Measurements from ENCODE around the gene CLDND2.

CLDND2 gene

GRCh38 chr19:51346742-51347141 lies 22.1 kb downstream of the CLDND2 start:
- no peaks in the 10 kb centered on the region for H3K79me2 ChIP-seq (ENCODE audit: control insufficient read depth, low read length)
- 0 out of 2 replicates have a peak, but pooled peaks cover 5% of the 10 kb centered on the region for H3K4me1 ChIP-seq (ENCODE audit: control insufficient read depth, low read length)
- H3K36me3 ChIP-seq (ENCODE audit: control insufficient read depth, low read length): peaks cover 11% of the 10 kb centered on the region; the same call in 1 of the 2 replicates
- H3F3A ChIP-seq (ENCODE audit: control insufficient read depth, insufficient read depth): peaks cover 10% of the 10 kb centered on the region; the same call in 1 of the 2 replicates
- no peak overlapping the region for H3K27ac ChIP-seq (ENCODE audit: low read depth, low read length)
- no peak overlapping the region for H3K4me2 ChIP-seq (ENCODE audit: low read length)
- H3K27me3 ChIP-seq (ENCODE audit: control insufficient read depth, low read length): no peaks in the 10 kb centered on the region; the same call in 1 of the 2 replicates
- no peak overlapping the region for H3K4me3 ChIP-seq (ENCODE audit: low read length)
- H3K9me2 ChIP-seq (replicated peaks; ENCODE audit: control insufficient read depth, low read length): no peaks in the 10 kb centered on the region
- H4K20me1 ChIP-seq (ENCODE audit: control insufficient read depth, insufficient read depth, low read depth, low read length): no peaks in the 10 kb centered on the region
- no peak for TF ChIP-seq CTCF (IDR thresholded peaks at IDR 0.05; ENCODE audit: low read depth, low read length, poor library complexity, severe bottlenecking)
- no peak for TF ChIP-seq EZH2phosphoT487 (IDR thresholded peaks at IDR 0.05; ENCODE audit: borderline replicate concordance, low read length)
- no peaks in the 10 kb centered on the region for H3K9me3 ChIP-seq (ENCODE audit: control insufficient read depth, insufficient read depth, low read length)

- H3K4me3 ChIP-seq (ENCODE audit: low read length): no peak overlapping the region
- H3K9me3 ChIP-seq (ENCODE audit: control insufficient read depth, insufficient read depth, low read length): no peaks in the 10 kb centered on the region
- no peaks in the 10 kb centered on the region for H4K20me1 ChIP-seq (ENCODE audit: control insufficient read depth, insufficient read depth, low read depth, low read length)
- H3K27me3 ChIP-seq (ENCODE audit: control insufficient read depth, low read length): no peaks in the 10 kb centered on the region; the same call in 1 of the 2 replicates
- no peak overlapping the region for H3K27ac ChIP-seq (ENCODE audit: low read depth, low read length)
- TF ChIP-seq CTCF (IDR thresholded peaks at IDR 0.05; ENCODE audit: low read depth, low read length, poor library complexity, severe bottlenecking) (no peak), EZH2phosphoT487 (IDR thresholded peaks at IDR 0.05; ENCODE audit: borderline replicate concordance, low read length) (no peak)
- no peak overlapping the region for H3K4me2 ChIP-seq (ENCODE audit: low read length)
- H3K9me2 ChIP-seq (replicated peaks; ENCODE audit: control insufficient read depth, low read length): no peaks in the 10 kb centered on the region
- peaks cover 6% of the 10 kb centered on the region; the same call in 1 of the 2 replicates for H3K36me3 ChIP-seq (ENCODE audit: control insufficient read depth, low read length)
- H3F3A ChIP-seq (ENCODE audit: control insufficient read depth, insufficient read depth): peaks cover 10% of the 10 kb centered on the region; the same call in 1 of the 2 replicates
- no peaks in the 10 kb centered on the region for H3K79me2 ChIP-seq (ENCODE audit: control insufficient read depth, low read length)
- H3K4me1 ChIP-seq (ENCODE audit: control insufficient read depth, low read length): 0 out of 2 replicates have a peak, but pooled peaks cover 5% of the 10 kb centered on the region
Measured at GRCh38 chr19:51345076-51345620, 23.7 kb downstream of the CLDND2 start.

GRCh38 chr19:51342631-51343569 lies 25.9 kb downstream of the CLDND2 start:
- H3K36me3 ChIP-seq (ENCODE audit: control insufficient read depth, low read length): peaks cover 6% of the 10 kb centered on the region; the same call in 1 of the 2 replicates
- H3K27ac ChIP-seq (ENCODE audit: low read depth, low read length): no peak overlapping the region
- H3K4me3 ChIP-seq (ENCODE audit: low read length): no peak overlapping the region
- H3K79me2 ChIP-seq (ENCODE audit: control insufficient read depth, low read length): no peaks in the 10 kb centered on the region
- no peaks in the 10 kb centered on the region for H3K9me2 ChIP-seq (replicated peaks; ENCODE audit: control insufficient read depth, low read length)
- TF ChIP-seq CTCF (IDR thresholded peaks at IDR 0.05; ENCODE audit: low read depth, low read length, poor library complexity, severe bottlenecking) (no peak), EZH2phosphoT487 (IDR thresholded peaks at IDR 0.05; ENCODE audit: borderline replicate concordance, low read length) (no peak)
- peaks cover 5% of the 10 kb centered on the region; the same call in 1 of the 2 replicates for H3F3A ChIP-seq (ENCODE audit: control insufficient read depth, insufficient read depth)
- peaks cover 2% of the 10 kb centered on the region; the same call in 1 of the 2 replicates for H3K27me3 ChIP-seq (ENCODE audit: control insufficient read depth, low read length)
- H3K9me3 ChIP-seq (ENCODE audit: control insufficient read depth, insufficient read depth, low read length): no peaks in the 10 kb centered on the region
- H4K20me1 ChIP-seq (ENCODE audit: control insufficient read depth, insufficient read depth, low read depth, low read length): no peaks in the 10 kb centered on the region
- peaks cover 17% of the 10 kb centered on the region for H3K4me1 ChIP-seq (ENCODE audit: control insufficient read depth, low read length)
- no peak overlapping the region for H3K4me2 ChIP-seq (ENCODE audit: low read length)
